ENCODE measurements around the gene EEF1G.

GRCh38 chr11:62604460-62605120 lies 30.9 kb upstream of the EEF1G start:
- TF ChIP-seq CTCF (IDR thresholded peaks at IDR 0.05) (no peak), POLR2A (IDR thresholded peaks at IDR 0.05) (no peak), POLR2AphosphoS5 (IDR thresholded peaks at IDR 0.05) (no peak), EP300 (IDR thresholded peaks at IDR 0.05) (no peak)
